Endothelial cell of umbilical vein (primary cell): ENCODE measurements around the gene CRYBG3.

Experiments
- CTCF ChIP-seq, 2 donors: IDR thresholded peaks; 1 replicate in 1 of 2; 2 replicates in 1 of 2; pipeline ENCODE4 v1.5.1; 2011; ENCODE audit warnings: low read length in 2 of 2, mild to moderate bottlenecking in 2 of 2, moderate library complexity in 2 of 2, control low read depth in 1 of 2, inconsistent platforms in 1 of 2, low read depth in 1 of 2; ENCODE audit not compliant: insufficient read depth in 1 of 2; ENCODE audit errors: extremely low read depth in 1 of 2
- EZH2 ChIP-seq: IDR thresholded peaks from 2 replicates; pipeline ENCODE4 v1.6.1; 2012; ENCODE audit warnings: borderline replicate concordance, low read depth, mild to moderate bottlenecking, moderate library complexity, low read length, inconsistent platforms; ENCODE audit not compliant: severe bottlenecking
- FOS ChIP-seq: IDR thresholded peaks from 2 replicates; pipeline ENCODE4 v1.6.1; 2011; ENCODE audit warnings: mild to moderate bottlenecking, low read length, moderate library complexity, borderline replicate concordance; ENCODE audit not compliant: insufficient read depth
- JUN ChIP-seq: IDR thresholded peaks from 2 replicates; pipeline ENCODE4 v1.6.1; 2011; ENCODE audit warnings: borderline replicate concordance, low read depth; ENCODE audit not compliant: insufficient read length, insufficient read depth
- POLR2A ChIP-seq: IDR thresholded peaks from 2 replicates; pipeline ENCODE4 v1.6.1; 2012; ENCODE audit warnings: low read depth, mild to moderate bottlenecking, control low read depth, low read length
- POLR2AphosphoS5 ChIP-seq: IDR thresholded peaks from 2 replicates; pipeline ENCODE4 v1.6.1; 2012; ENCODE audit warnings: low read depth, mild to moderate bottlenecking, control low read depth, low read length, moderate library complexity; ENCODE audit not compliant: insufficient read depth
- TF ChIP-seq, protein P1 (sequence below): IDR thresholded peaks from 2 replicates; pipeline ENCODE4 v1.6.1; 2011; ENCODE audit not compliant: insufficient read depth, insufficient read length

GRCh38 chr3:97871186-97871585, 49.4 kb downstream of the CRYBG3 start:
- TF ChIP-seq CTCF (IDR thresholded peaks at IDR 0.05; ENCODE audit: extremely low read depth in 1 of 2, insufficient read depth in 1 of 2, low read depth in 1 of 2, low read length in 2 of 2) = no peak
- no peak for TF ChIP-seq EZH2
- no peak for TF ChIP-seq POLR2A
- TF ChIP-seq, protein P1, sequence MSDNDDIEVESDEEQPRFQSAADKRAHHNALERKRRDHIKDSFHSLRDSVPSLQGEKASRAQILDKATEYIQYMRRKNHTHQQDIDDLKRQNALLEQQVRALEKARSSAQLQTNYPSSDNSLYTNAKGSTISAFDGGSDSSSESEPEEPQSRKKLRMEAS = no peak
- TF ChIP-seq FOS = no peak
- TF ChIP-seq JUN = no peak
- TF ChIP-seq POLR2AphosphoS5 = no peak
